DND-41 (cell line): ENCODE data around the gene SEPTIN5.
"Not testable (repeated sequence)": the region's sequence is repeated elsewhere in the genome, so short reads cannot be mapped to it uniquely, and the experiment has no call there.

ENCODE experiments used
- ATAC-seq: fragments of 200-7000 bp; cut with Tn5 transposase; 3 replicates; pipeline ENCODE4 v1.9.1; 2021; ENCODE audit warnings: low read depth; ENCODE audit not compliant: insufficient read depth
- DNase-seq: peaks from one replicate; pipeline ENCODE4 v3.0.0-alpha.2; 2020
- H2AFZ ChIP-seq: 2 replicates; pipeline ENCODE4 v1.6.0; 2012; ENCODE audit warnings: low read depth, low read length
- H3K27ac ChIP-seq: 2 replicates; pipeline ENCODE4 v1.5.1; 2012; ENCODE audit warnings: low read length, inconsistent platforms
- H3K27me3 ChIP-seq: fragments of 200-600 bp; sonication (generic); 2 replicates; pipeline ENCODE4 v1.6.0; 2012; ENCODE audit warnings: low read length, mild to moderate bottlenecking, inconsistent platforms; ENCODE audit not compliant: insufficient read depth, poor library complexity
- H3K36me3 ChIP-seq: 2 replicates; pipeline ENCODE4 v1.5.1; 2012; ENCODE audit warnings: low read length, inconsistent platforms; ENCODE audit not compliant: insufficient read depth
- H3K4me1 ChIP-seq: 2 replicates; pipeline ENCODE4 v1.5.1; 2012; ENCODE audit warnings: mild to moderate bottlenecking, low read length; ENCODE audit not compliant: insufficient read depth
- H3K4me2 ChIP-seq: 2 replicates; pipeline ENCODE4 v1.6.0; 2012; ENCODE audit warnings: mild to moderate bottlenecking, moderate library complexity, low read length, inconsistent platforms; ENCODE audit not compliant: insufficient read depth
- H3K4me3 ChIP-seq, 2 experiments: fragments of 200-600 bp in 1 of 2; shearing (Covaris generic) in 1 of 2; 2 replicates each; pipeline ENCODE4 v1.5.1; 2012 to 2016; ENCODE audit warnings: inconsistent platforms in 2 of 2, low read length in 2 of 2, mild to moderate bottlenecking in 2 of 2, low read depth in 1 of 2, moderate library complexity in 1 of 2
- H3K79me2 ChIP-seq: 2 replicates; pipeline ENCODE4 v1.6.0; 2012; ENCODE audit warnings: low read length, inconsistent platforms; ENCODE audit not compliant: insufficient read depth
- H3K9ac ChIP-seq: 2 replicates; pipeline ENCODE4 v1.6.0; 2012; ENCODE audit warnings: low read depth, mild to moderate bottlenecking, inconsistent platforms, low read length, moderate library complexity
- H3K9me3 ChIP-seq: 2 replicates; pipeline ENCODE4 v1.5.1; 2012; ENCODE audit warnings: low read length, moderate library complexity, mild to moderate bottlenecking, inconsistent platforms; ENCODE audit not compliant: insufficient read depth, severe bottlenecking
- H4K20me1 ChIP-seq: 2 replicates; pipeline ENCODE4 v1.6.0; 2012; ENCODE audit warnings: low read length; ENCODE audit not compliant: insufficient read depth
- CTCF ChIP-seq: IDR thresholded peaks from 2 replicates; pipeline ENCODE4 v1.5.1; 2012; ENCODE audit warnings: borderline replicate concordance, low read length, moderate library complexity, mild to moderate bottlenecking; ENCODE audit not compliant: poor library complexity, severe bottlenecking; ENCODE audit errors: extremely low read depth
- EZH2 ChIP-seq: IDR thresholded peaks from 3 replicates; pipeline ENCODE4 v1.6.1; 2012; ENCODE audit warnings: borderline replicate concordance, low read depth, mild to moderate bottlenecking, moderate library complexity, low read length, inconsistent platforms; ENCODE audit not compliant: severe bottlenecking

SEPTIN5 gene

GRCh38 chr22:19693981-19694670 lies 20.2 kb upstream of the SEPTIN5 start:
- no peak for ATAC-seq
- Histone ChIP-seq H3K4me3 (no peak overlapping the region), H3K4me1 (no peaks in the 10 kb centered on the region), H3K9me3 (no peaks in the 10 kb centered on the region), H3K36me3 (no peaks in the 10 kb centered on the region), H3K9ac (no peak overlapping the region), H4K20me1 (no peaks in the 10 kb centered on the region), H3K79me2 (no peaks in the 10 kb centered on the region), H3K4me2 (no peak overlapping the region), H2AFZ (no peak overlapping the region), H3K27ac (no peak overlapping the region), H3K27me3 (no peaks in the 10 kb centered on the region)
- DNase-seq, result no peak
- TF ChIP-seq EZH2, result no peak
- no peak for TF ChIP-seq CTCF

DNA sequence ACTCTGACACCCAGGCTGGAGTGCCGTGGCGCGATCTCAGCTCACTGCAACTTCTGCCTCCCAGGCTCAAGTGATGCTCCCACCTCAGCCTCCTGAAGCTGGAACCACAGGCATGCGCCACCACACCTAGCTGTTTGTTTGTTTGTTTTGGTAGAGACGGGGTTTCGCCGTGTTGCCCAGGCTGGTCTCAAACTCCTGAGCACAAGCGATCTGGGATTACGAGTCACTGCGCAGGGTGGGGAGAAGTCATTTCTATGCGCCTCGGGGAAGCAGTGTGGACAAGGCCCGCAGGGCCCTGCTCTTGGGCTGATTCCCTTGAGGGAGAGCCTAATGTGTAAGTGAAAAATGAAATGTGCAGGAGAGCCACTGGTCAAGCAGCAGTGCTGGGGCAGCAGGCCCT lies 19.6 kb upstream of the SEPTIN5 start:
- Histone ChIP-seq H3K9me3 (no peaks in the 10 kb centered on the region), H3K36me3 (no peaks in the 10 kb centered on the region), H3K4me2 (no peak overlapping the region), H2AFZ (no peak overlapping the region), H3K27me3 (no peaks in the 10 kb centered on the region), H4K20me1 (no peaks in the 10 kb centered on the region), H3K27ac (no peak overlapping the region), H3K4me3 (no peak overlapping the region), H3K79me2 (no peaks in the 10 kb centered on the region), H3K4me1 (no peaks in the 10 kb centered on the region), H3K9ac (no peak overlapping the region)
- ATAC-seq (no peak), DNase-seq (no peak)
- TF ChIP-seq EZH2 (no peak), CTCF (no peak)

- Histone ChIP-seq H3K4me3 (no peak overlapping the region), H3K9me3 (no peaks in the 10 kb centered on the region), H3K4me2 (no peak overlapping the region), H2AFZ (no peak overlapping the region), H3K4me1 (no peaks in the 10 kb centered on the region), H3K79me2 (no peaks in the 10 kb centered on the region), H3K36me3 (no peaks in the 10 kb centered on the region), H3K27ac (no peak overlapping the region), H4K20me1 (no peaks in the 10 kb centered on the region), H3K9ac (no peak overlapping the region), H3K27me3 (no peaks in the 10 kb centered on the region)
- ATAC-seq, result no peak
- TF ChIP-seq CTCF (no peak), EZH2 (no peak)
- DNase-seq, result no peak
Measured at GRCh38 chr22:19696504-19697276, 17.6 kb upstream of the SEPTIN5 start.

- not testable (repeated sequence) for H3K4me1 ChIP-seq, H3K36me3 ChIP-seq, H3K27ac ChIP-seq, H3K4me3 ChIP-seq, H2AFZ ChIP-seq, H4K20me1 ChIP-seq, DNase-seq, H3K79me2 ChIP-seq, ATAC-seq, H3K9ac ChIP-seq, H3K4me2 ChIP-seq, H3K9me3 ChIP-seq, H3K27me3 ChIP-seq
Measured at GRCh38 chr22:19697871-19698270, 16.4 kb upstream of the SEPTIN5 start.
